Measurements from ENCODE around the gene BOD1L1.

BOD1L1 gene

GRCh38 chr4:13627606-13628311 is at the start of gene BOD1L1:
TSS of gene BOD1L1 (minus strand) at chr4:13627725. CDS start at chr4:13627587, 138 bp downstream.
- in situ Hi-C loops (cut with MboI; ENCODE audit: low sequenced_read_pairs): no loop called here

- in situ Hi-C loops (cut with MboI; ENCODE audit: low sequenced_read_pairs): no loop called here
Observed at GRCh38 chr4:13674971-13675370, 47.4 kb upstream of the BOD1L1 start.

GRCh38 chr4:13673167-13673566 is 45.6 kb upstream of the BOD1L1 start:
- in situ Hi-C loops (cut with MboI; ENCODE audit: low sequenced_read_pairs): no loop called here

- in situ Hi-C loops (cut with MboI; ENCODE audit: low sequenced_read_pairs): no loop called here
Observed at GRCh38 chr4:13670456-13671160, 43.1 kb upstream of the BOD1L1 start.

- in situ Hi-C loops (cut with MboI; ENCODE audit: low sequenced_read_pairs): no loop called here
Observed at GRCh38 chr4:13665701-13666660, 38.5 kb upstream of the BOD1L1 start.

GRCh38 chr4:13659341-13660070 is 32.0 kb upstream of the BOD1L1 start:
- in situ Hi-C loops (cut with MboI; ENCODE audit: low sequenced_read_pairs): no loop called here

- in situ Hi-C loops (cut with MboI; ENCODE audit: low sequenced_read_pairs): no loop called here
Observed at GRCh38 chr4:13656569-13657405, 29.3 kb upstream of the BOD1L1 start.

GRCh38 chr4:13654162-13654797 is 26.8 kb upstream of the BOD1L1 start:
- in situ Hi-C loops (cut with MboI; ENCODE audit: low sequenced_read_pairs): no loop called here

GRCh38 chr4:13653766-13654161 is 26.2 kb upstream of the BOD1L1 start:
- in situ Hi-C loops (cut with MboI; ENCODE audit: low sequenced_read_pairs): no loop called here

- in situ Hi-C loops (cut with MboI; ENCODE audit: low sequenced_read_pairs): no loop called here
Observed at GRCh38 chr4:13647031-13647430, 19.5 kb upstream of the BOD1L1 start.

GRCh38 chr4:13645075-13645474 is 17.6 kb upstream of the BOD1L1 start:
- in situ Hi-C loops (cut with MboI; ENCODE audit: low sequenced_read_pairs): no loop called here

GRCh38 chr4:13642170-13642950 is 14.8 kb upstream of the BOD1L1 start:
- in situ Hi-C loops (cut with MboI; ENCODE audit: low sequenced_read_pairs): no loop called here

GRCh38 chr4:13641084-13641483 is 13.6 kb upstream of the BOD1L1 start:
- in situ Hi-C loops (cut with MboI; ENCODE audit: low sequenced_read_pairs): no loop called here

- in situ Hi-C loops (cut with MboI; ENCODE audit: low sequenced_read_pairs): no loop called here
Observed at GRCh38 chr4:13640149-13640940, 12.8 kb upstream of the BOD1L1 start.

GRCh38 chr4:13635286-13635799 is 7.8 kb upstream of the BOD1L1 start:
- in situ Hi-C loops (cut with MboI; ENCODE audit: low sequenced_read_pairs): no loop called here

- in situ Hi-C loops (cut with MboI; ENCODE audit: low sequenced_read_pairs): no loop called here
Observed at GRCh38 chr4:13633671-13634070, 6.1 kb upstream of the BOD1L1 start.

- in situ Hi-C loops (cut with MboI; ENCODE audit: low sequenced_read_pairs): no loop called here
Observed at GRCh38 chr4:13627178-13627605, 333 bp downstream of the BOD1L1 start.
